ENCODE measurements around the gene ARHGEF26. TPM values are rescaled to one million over a fixed set of nuclear protein-coding genes. Genes with fewer than 3 reads are reported as not detected.

The ARHGEF26 gene
- total and polyA plus RNA-seq, 2 experiments from 2014 or later: 9.4 to 16.9 TPM

DNA sequence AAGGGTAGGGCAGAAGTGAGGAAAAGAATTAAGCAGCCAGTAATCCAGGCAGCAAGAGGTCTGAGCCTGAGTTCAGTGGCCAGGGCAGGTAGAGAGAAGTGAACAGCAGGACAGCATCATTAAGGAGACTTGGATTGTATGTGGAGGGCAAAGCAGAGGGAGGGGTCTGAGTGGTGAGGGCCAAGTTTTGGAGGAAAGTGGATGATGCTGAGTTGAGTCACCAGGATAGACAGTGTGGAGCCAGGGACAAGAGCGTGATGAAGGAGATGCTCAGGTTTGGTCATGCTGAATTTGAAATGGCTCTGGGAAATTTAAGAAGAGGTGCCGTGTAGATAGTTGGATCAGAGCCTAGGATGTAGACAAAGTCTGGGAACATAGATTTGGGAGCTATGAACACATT is 93.1 kb downstream of the ARHGEF26 start:
- no peak overlapping the region for H3K27ac Mint-ChIP-seq

More for the DNA sequence above, 93.1 kb downstream of the ARHGEF26 start:
- Histone ChIP-seq H3K4me1 (ENCODE audit: insufficient read depth) (no peaks in the 10 kb centered on the region), H3K79me2 (replicated peaks; ENCODE audit: insufficient read depth) (no peaks in the 10 kb centered on the region), H3K27me3 (ENCODE audit: insufficient read depth) (no peaks in the 10 kb centered on the region), H4K20me1 (replicated peaks; ENCODE audit: insufficient read depth) (no peaks in the 10 kb centered on the region), H3K4me3 (no peak overlapping the region), H3F3A (replicated peaks; ENCODE audit: low read depth) (no peaks in the 10 kb centered on the region), H3K27ac (ENCODE audit: low read depth) (no peak overlapping the region), H2AFZ (no peak overlapping the region), H3K36me3 (ENCODE audit: insufficient read depth) (peaks cover 12% of the 10 kb centered on the region; the same call in 1 of the 2 replicates), H3K4me2 (no peak overlapping the region), H3K9me2 (ENCODE audit: insufficient read depth) (no peaks in the 10 kb centered on the region)
- DNase-seq (ENCODE audit: low spot score) (no peak), ATAC-seq (no peak)
- H3K4me3 Mint-ChIP-seq: no peak overlapping the region
- TF ChIP-seq, protein P1, sequence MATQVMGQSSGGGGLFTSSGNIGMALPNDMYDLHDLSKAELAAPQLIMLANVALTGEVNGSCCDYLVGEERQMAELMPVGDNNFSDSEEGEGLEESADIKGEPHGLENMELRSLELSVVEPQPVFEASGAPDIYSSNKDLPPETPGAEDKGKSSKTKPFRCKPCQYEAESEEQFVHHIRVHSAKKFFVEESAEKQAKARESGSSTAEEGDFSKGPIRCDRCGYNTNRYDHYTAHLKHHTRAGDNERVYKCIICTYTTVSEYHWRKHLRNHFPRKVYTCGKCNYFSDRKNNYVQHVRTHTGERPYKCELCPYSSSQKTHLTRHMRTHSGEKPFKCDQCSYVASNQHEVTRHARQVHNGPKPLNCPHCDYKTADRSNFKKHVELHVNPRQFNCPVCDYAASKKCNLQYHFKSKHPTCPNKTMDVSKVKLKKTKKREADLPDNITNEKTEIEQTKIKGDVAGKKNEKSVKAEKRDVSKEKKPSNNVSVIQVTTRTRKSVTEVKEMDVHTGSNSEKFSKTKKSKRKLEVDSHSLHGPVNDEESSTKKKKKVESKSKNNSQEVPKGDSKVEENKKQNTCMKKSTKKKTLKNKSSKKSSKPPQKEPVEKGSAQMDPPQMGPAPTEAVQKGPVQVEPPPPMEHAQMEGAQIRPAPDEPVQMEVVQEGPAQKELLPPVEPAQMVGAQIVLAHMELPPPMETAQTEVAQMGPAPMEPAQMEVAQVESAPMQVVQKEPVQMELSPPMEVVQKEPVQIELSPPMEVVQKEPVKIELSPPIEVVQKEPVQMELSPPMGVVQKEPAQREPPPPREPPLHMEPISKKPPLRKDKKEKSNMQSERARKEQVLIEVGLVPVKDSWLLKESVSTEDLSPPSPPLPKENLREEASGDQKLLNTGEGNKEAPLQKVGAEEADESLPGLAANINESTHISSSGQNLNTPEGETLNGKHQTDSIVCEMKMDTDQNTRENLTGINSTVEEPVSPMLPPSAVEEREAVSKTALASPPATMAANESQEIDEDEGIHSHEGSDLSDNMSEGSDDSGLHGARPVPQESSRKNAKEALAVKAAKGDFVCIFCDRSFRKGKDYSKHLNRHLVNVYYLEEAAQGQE (IDR thresholded peaks at IDR 0.05; ENCODE audit: unreplicated experiment): no peak
- no peak for TF ChIP-seq JUNB (IDR thresholded peaks at IDR 0.05; ENCODE audit: unreplicated experiment)
- no peak for TF ChIP-seq CREB1 (CRISPR knock-in tag; IDR thresholded peaks at IDR 0.05; ENCODE audit: low read depth)
- TF ChIP-seq, protein P2, sequence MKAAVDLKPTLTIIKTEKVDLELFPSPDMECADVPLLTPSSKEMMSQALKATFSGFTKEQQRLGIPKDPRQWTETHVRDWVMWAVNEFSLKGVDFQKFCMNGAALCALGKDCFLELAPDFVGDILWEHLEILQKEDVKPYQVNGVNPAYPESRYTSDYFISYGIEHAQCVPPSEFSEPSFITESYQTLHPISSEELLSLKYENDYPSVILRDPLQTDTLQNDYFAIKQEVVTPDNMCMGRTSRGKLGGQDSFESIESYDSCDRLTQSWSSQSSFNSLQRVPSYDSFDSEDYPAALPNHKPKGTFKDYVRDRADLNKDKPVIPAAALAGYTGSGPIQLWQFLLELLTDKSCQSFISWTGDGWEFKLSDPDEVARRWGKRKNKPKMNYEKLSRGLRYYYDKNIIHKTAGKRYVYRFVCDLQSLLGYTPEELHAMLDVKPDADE (IDR thresholded peaks at IDR 0.05): no peak
- TF ChIP-seq EZH2phosphoT487 (IDR thresholded peaks at IDR 0.05; ENCODE audit: unreplicated experiment): no peak
- no peak for TF ChIP-seq STAT1 (IDR thresholded peaks at IDR 0.05; ENCODE audit: unreplicated experiment)
- TF ChIP-seq POLR2AphosphoS5 (IDR thresholded peaks at IDR 0.05; ENCODE audit: low read depth): no peak
- no peak for TF ChIP-seq ZNF331 (CRISPR knock-in tag; IDR thresholded peaks at IDR 0.05; ENCODE audit: low read depth)
- no peak for TF ChIP-seq ZNF114 (CRISPR knock-in tag; IDR thresholded peaks at IDR 0.05)
- TF ChIP-seq, protein P3, sequence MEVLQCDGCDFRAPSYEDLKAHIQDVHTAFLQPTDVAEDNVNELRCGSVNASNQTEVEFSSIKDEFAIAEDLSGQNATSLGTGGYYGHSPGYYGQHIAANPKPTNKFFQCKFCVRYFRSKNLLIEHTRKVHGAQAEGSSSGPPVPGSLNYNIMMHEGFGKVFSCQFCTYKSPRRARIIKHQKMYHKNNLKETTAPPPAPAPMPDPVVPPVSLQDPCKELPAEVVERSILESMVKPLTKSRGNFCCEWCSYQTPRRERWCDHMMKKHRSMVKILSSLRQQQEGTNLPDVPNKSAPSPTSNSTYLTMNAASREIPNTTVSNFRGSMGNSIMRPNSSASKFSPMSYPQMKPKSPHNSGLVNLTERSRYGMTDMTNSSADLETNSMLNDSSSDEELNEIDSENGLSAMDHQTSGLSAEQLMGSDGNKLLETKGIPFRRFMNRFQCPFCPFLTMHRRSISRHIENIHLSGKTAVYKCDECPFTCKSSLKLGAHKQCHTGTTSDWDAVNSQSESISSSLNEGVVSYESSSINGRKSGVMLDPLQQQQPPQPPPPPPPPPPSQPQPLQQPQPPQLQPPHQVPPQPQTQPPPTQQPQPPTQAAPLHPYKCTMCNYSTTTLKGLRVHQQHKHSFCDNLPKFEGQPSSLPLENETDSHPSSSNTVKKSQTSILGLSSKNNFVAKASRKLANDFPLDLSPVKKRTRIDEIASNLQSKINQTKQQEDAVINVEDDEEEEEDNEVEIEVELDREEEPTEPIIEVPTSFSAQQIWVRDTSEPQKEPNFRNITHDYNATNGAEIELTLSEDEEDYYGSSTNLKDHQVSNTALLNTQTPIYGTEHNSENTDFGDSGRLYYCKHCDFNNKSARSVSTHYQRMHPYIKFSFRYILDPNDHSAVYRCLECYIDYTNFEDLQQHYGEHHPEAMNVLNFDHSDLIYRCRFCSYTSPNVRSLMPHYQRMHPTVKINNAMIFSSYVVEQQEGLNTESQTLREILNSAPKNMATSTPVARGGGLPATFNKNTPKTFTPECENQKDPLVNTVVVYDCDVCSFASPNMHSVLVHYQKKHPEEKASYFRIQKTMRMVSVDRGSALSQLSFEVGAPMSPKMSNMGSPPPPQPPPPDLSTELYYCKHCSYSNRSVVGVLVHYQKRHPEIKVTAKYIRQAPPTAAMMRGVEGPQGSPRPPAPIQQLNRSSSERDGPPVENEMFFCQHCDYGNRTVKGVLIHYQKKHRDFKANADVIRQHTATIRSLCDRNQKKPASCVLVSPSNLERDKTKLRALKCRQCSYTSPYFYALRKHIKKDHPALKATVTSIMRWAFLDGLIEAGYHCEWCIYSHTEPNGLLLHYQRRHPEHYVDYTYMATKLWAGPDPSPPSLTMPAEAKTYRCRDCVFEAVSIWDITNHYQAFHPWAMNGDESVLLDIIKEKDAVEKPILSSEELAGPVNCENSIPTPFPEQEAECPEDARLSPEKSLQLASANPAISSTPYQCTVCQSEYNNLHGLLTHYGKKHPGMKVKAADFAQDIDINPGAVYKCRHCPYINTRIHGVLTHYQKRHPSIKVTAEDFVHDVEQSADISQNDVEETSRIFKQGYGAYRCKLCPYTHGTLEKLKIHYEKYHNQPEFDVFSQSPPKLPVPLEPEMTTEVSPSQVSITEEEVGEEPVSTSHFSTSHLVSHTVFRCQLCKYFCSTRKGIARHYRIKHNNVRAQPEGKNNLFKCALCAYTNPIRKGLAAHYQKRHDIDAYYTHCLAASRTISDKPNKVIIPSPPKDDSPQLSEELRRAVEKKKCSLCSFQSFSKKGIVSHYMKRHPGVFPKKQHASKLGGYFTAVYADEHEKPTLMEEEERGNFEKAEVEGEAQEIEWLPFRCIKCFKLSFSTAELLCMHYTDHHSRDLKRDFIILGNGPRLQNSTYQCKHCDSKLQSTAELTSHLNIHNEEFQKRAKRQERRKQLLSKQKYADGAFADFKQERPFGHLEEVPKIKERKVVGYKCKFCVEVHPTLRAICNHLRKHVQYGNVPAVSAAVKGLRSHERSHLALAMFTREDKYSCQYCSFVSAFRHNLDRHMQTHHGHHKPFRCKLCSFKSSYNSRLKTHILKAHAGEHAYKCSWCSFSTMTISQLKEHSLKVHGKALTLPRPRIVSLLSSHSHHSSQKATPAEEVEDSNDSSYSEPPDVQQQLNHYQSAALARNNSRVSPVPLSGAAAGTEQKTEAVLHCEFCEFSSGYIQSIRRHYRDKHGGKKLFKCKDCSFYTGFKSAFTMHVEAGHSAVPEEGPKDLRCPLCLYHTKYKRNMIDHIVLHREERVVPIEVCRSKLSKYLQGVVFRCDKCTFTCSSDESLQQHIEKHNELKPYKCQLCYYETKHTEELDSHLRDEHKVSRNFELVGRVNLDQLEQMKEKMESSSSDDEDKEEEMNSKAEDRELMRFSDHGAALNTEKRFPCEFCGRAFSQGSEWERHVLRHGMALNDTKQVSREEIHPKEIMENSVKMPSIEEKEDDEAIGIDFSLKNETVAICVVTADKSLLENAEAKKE (CRISPR knock-in tag; IDR thresholded peaks at IDR 0.05): no peak
- TF ChIP-seq EZH2 (IDR thresholded peaks at IDR 0.05; ENCODE audit: low read depth, unreplicated experiment): no peak
- TF ChIP-seq NANOG (IDR thresholded peaks at IDR 0.05; ENCODE audit: borderline replicate concordance): no peak
- TF ChIP-seq, protein P4, sequence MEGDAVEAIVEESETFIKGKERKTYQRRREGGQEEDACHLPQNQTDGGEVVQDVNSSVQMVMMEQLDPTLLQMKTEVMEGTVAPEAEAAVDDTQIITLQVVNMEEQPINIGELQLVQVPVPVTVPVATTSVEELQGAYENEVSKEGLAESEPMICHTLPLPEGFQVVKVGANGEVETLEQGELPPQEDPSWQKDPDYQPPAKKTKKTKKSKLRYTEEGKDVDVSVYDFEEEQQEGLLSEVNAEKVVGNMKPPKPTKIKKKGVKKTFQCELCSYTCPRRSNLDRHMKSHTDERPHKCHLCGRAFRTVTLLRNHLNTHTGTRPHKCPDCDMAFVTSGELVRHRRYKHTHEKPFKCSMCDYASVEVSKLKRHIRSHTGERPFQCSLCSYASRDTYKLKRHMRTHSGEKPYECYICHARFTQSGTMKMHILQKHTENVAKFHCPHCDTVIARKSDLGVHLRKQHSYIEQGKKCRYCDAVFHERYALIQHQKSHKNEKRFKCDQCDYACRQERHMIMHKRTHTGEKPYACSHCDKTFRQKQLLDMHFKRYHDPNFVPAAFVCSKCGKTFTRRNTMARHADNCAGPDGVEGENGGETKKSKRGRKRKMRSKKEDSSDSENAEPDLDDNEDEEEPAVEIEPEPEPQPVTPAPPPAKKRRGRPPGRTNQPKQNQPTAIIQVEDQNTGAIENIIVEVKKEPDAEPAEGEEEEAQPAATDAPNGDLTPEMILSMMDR (conservative IDR thresholded peaks at IDR 0.05; ENCODE audit: low read depth in 2 of 2): no peak
- no peaks in the 10 kb centered on the region for H3K4me1 Mint-ChIP-seq
- H3K9me3 Mint-ChIP-seq: peaks cover 15% of the 10 kb centered on the region
- H3K36me3 Mint-ChIP-seq (ENCODE audit: low read depth): peaks cover 48% of the 10 kb centered on the region
- H3K27me3 Mint-ChIP-seq (ENCODE audit: insufficient read depth, low read depth, poor library complexity): peaks cover 3% of the 10 kb centered on the region

Measured in GM23338 (cell line).